H1 (cell line): Measurements from ENCODE around the gene CAV1. TPM values are rescaled to one million over a fixed set of nuclear protein-coding genes. Genes with fewer than 3 reads are reported as not detected.

Experiments used
- CTCF ChIA-PET: fragments of 300-600 bp; sonication (Branson Sonifier 250); formaldehyde crosslinking; loops from one replicate; lab custom pipeline; 2021; ENCODE audit not compliant: partially characterized antibody; lab: Charles Lee
- POLR2A ChIA-PET: fragments of 300-600 bp; sonication (Branson Sonifier 250); formaldehyde crosslinking; loops from one replicate; lab custom pipeline; 2021; ENCODE audit warnings: inconsistent platforms; ENCODE audit not compliant: partially characterized antibody; lab: Charles Lee
- DNase-seq, 2 experiments: peaks; one replicate each; pipeline versions ENCODE4 v3.0.0 to v3.0.0-alpha.2; 2010 to 2022; ENCODE audit warnings: low spot score in 2 of 2, low read depth in 1 of 2, mixed read lengths in 1 of 2
- FAIRE-seq: peaks from 2 replicates; lab custom pipeline; 2011; peaks lifted over from hg19 to GRCh38; lab: Jason Lieb, UNC
- H2AFZ ChIP-seq: 2 replicates; pipeline ENCODE4 v1.8.1; 2012; ENCODE audit warnings: low read length, inconsistent platforms
- H2AK5ac ChIP-seq: 2 replicates; pipeline ENCODE4 v1.6.1; 2013; ENCODE audit warnings: low read depth, low read length
- H2BK120ac ChIP-seq: replicated peaks from 2 replicates; pipeline ENCODE3; 2013; ENCODE audit warnings: low read depth, low read length, inconsistent platforms
- H2BK12ac ChIP-seq: 2 replicates; pipeline ENCODE4 v1.6.1; 2013; ENCODE audit warnings: low read depth, low read length
- H2BK15ac ChIP-seq: 2 replicates; pipeline ENCODE4 v1.6.1; 2013; ENCODE audit warnings: low read length
- H2BK20ac ChIP-seq: 2 replicates; pipeline ENCODE4 v1.6.1; 2013; ENCODE audit warnings: low read length
- H2BK5ac ChIP-seq: 2 replicates; pipeline ENCODE4 v1.6.1; 2013; ENCODE audit warnings: low read depth, low read length
- H3K14ac ChIP-seq: 2 replicates; pipeline ENCODE4 v1.6.1; 2013; ENCODE audit warnings: inconsistent platforms; ENCODE audit not compliant: insufficient read length
- H3K18ac ChIP-seq: 2 replicates; pipeline ENCODE4 v1.6.1; 2013; ENCODE audit warnings: low read length; ENCODE audit errors: extremely low read depth
- H3K23ac ChIP-seq: 2 replicates; pipeline ENCODE4 v1.6.1; 2013; ENCODE audit warnings: inconsistent platforms; ENCODE audit not compliant: insufficient read length
- H3K23me2 ChIP-seq: 2 replicates; pipeline ENCODE4 v1.6.1; 2013; ENCODE audit warnings: low read depth, low read length
- H3K27ac ChIP-seq: 2 replicates; pipeline ENCODE4 v1.6.1; 2011; ENCODE audit warnings: low read depth, low read length, inconsistent platforms
- H3K27me3 ChIP-seq, 4 experiments: replicated peaks in 1 of 4; 1 replicate in 1 of 4; 2 replicates in 3 of 4; pipeline versions ENCODE4 v1.6.1 to v1.8.1; 2011 to 2013; ENCODE audit warnings: low read length in 3 of 4, mild to moderate bottlenecking in 3 of 4, inconsistent platforms in 2 of 4, mixed read lengths in 2 of 4, moderate library complexity in 1 of 4; ENCODE audit not compliant: control insufficient read depth in 3 of 4, insufficient read depth in 3 of 4; ENCODE audit errors: extremely low read depth in 1 of 4
- H3K36me3 ChIP-seq, 4 experiments: 2 replicates each; pipeline versions ENCODE4 v1.6.1 to v1.8.1; 2011 to 2013; ENCODE audit warnings: mild to moderate bottlenecking in 4 of 4, low read length in 3 of 4, moderate library complexity in 2 of 4, control low read depth in 1 of 4, inconsistent platforms in 1 of 4; ENCODE audit not compliant: insufficient read depth in 4 of 4, control insufficient read depth in 2 of 4
- H3K4ac ChIP-seq: replicated peaks from 2 replicates; pipeline ENCODE3; 2013; ENCODE audit warnings: low read length, low read depth, mixed read lengths, inconsistent platforms; ENCODE audit not compliant: insufficient read length
- H3K4me1 ChIP-seq, 4 experiments: replicated peaks in 1 of 4; 1 replicate in 1 of 4; 2 replicates in 3 of 4; pipeline versions ENCODE4 v1.6.1 to v1.8.1; 2011 to 2013; ENCODE audit warnings: low read length in 3 of 4, inconsistent platforms in 2 of 4, mixed read lengths in 1 of 4; ENCODE audit not compliant: insufficient read depth in 4 of 4, control insufficient read depth in 3 of 4
- H3K4me2 ChIP-seq, 2 experiments: 2 replicates each; pipeline versions ENCODE4 v1.6.1 to v1.8.1; 2011 to 2013; ENCODE audit warnings: low read depth in 2 of 2, low read length in 2 of 2, control low read depth in 1 of 2, inconsistent platforms in 1 of 2, mild to moderate bottlenecking in 1 of 2; ENCODE audit not compliant: insufficient read depth in 1 of 2
- H3K4me3 ChIP-seq, 4 experiments: fragments of 200-600, 300-600 bp in 1 of 4; sonication (generic), shearing (Covaris generic), sonication (Bioruptor Twin) in 1 of 4; 2 replicates each; pipeline versions ENCODE4 v1.5.1 to v1.8.1; 2011 to 2016; ENCODE audit warnings: low read length in 4 of 4, low read depth in 3 of 4, control low read depth in 2 of 4, inconsistent platforms in 2 of 4, mild to moderate bottlenecking in 2 of 4, mixed read lengths in 1 of 4, moderate library complexity in 1 of 4; ENCODE audit not compliant: insufficient read depth in 2 of 4; ENCODE audit errors: extremely low read depth in 1 of 4
- H3K56ac ChIP-seq: replicated peaks from 2 replicates; pipeline ENCODE3; 2013; ENCODE audit warnings: low read depth, mild to moderate bottlenecking, mixed read lengths, low read length, inconsistent platforms; ENCODE audit not compliant: insufficient read length
- H3K79me1 ChIP-seq: 2 replicates; pipeline ENCODE4 v1.6.1; 2013; ENCODE audit warnings: low read depth, low read length, control low read depth
- H3K79me2 ChIP-seq, 2 experiments: 2 replicates each; pipeline versions ENCODE4 v1.6.1 to v1.8.1; 2012 to 2013; ENCODE audit warnings: low read length in 2 of 2, mild to moderate bottlenecking in 2 of 2, inconsistent platforms in 1 of 2; ENCODE audit not compliant: insufficient read depth in 2 of 2, control insufficient read depth in 1 of 2
- H3K9ac ChIP-seq, 4 experiments: replicated peaks in 1 of 4; 1 replicate in 1 of 4; 2 replicates in 3 of 4; pipeline versions ENCODE4 v1.6.1 to v1.8.1; 2011 to 2013; ENCODE audit warnings: low read depth in 3 of 4, low read length in 3 of 4, control low read depth in 2 of 4, mild to moderate bottlenecking in 2 of 4, moderate library complexity in 2 of 4, inconsistent platforms in 1 of 4; ENCODE audit errors: extremely low read depth in 1 of 4
- H3K9me3 ChIP-seq, 2 experiments: 2 replicates each; pipeline versions ENCODE4 v1.6.1 to v1.8.1; 2012 to 2013; ENCODE audit warnings: mild to moderate bottlenecking in 2 of 2, moderate library complexity in 2 of 2, control low read depth in 1 of 2, inconsistent platforms in 1 of 2, low read depth in 1 of 2, low read length in 1 of 2, mixed read lengths in 1 of 2; ENCODE audit not compliant: insufficient read depth in 2 of 2
- H4K20me1 ChIP-seq, 2 experiments: replicated peaks in 1 of 2; 2 replicates each; pipeline versions ENCODE3 to v1.8.1; 2011 to 2013; ENCODE audit warnings: inconsistent platforms in 2 of 2, low read length in 2 of 2, mild to moderate bottlenecking in 1 of 2; ENCODE audit not compliant: insufficient read depth in 2 of 2, control insufficient read depth in 1 of 2
- H4K5ac ChIP-seq: 2 replicates; pipeline ENCODE4 v1.6.1; 2013; ENCODE audit warnings: low read length, low read depth, mixed read lengths, inconsistent platforms; ENCODE audit not compliant: insufficient read length
- H4K8ac ChIP-seq: 2 replicates; pipeline ENCODE4 v1.8.0; 2013; ENCODE audit warnings: mild to moderate bottlenecking, moderate library complexity, low read length, inconsistent platforms; ENCODE audit not compliant: insufficient read depth; ENCODE audit errors: extremely low read depth
- H4K91ac ChIP-seq: replicated peaks from 2 replicates; pipeline ENCODE3; 2013; ENCODE audit warnings: low read length, mixed read lengths, inconsistent platforms; ENCODE audit not compliant: insufficient read length
- POLR2A ChIP-seq, 2 experiments: IDR thresholded peaks; 1 replicate in 1 of 2; 2 replicates in 1 of 2; pipeline ENCODE4 v1.6.1; 2011; ENCODE audit warnings: low read depth in 2 of 2, low read length in 2 of 2, mild to moderate bottlenecking in 2 of 2; ENCODE audit errors: control extremely low read depth in 1 of 2
- polyA plus RNA-seq, 7 experiments: library from polyadenylated mRNA; depleted of rRNA in 3 of 7; stranded (reverse) in 5 of 7; unstranded in 2 of 7; fragments of >200 nt in 5 of 7; fragments of 200-250 nt in 2 of 7; gene quantifications; 1 replicate in 5 of 7; 2 replicates in 1 of 7; 4 replicates in 1 of 7; pipeline versions ENCODE4 v1.2.1 to v1.2.3, GENCODE V29; 2011 to 2013; ENCODE audit warnings: missing spikeins in 2 of 7, mixed read lengths in 2 of 7
- total RNA-seq: library from RNA; stranded (reverse); fragmentation: NEBNext Ultra II Directional; extraction: Animal tissue kit (Norgen Biotek cat#: 25700); gene quantifications from 2 replicates; pipeline ENCODE4 v1.2.1, GENCODE V29; 2021

CAV1 gene
- total and polyA plus RNA-seq, 2 of the 8 experiments (the other 6 are each of a cell fraction or from before 2014, with no cell fraction given) = 16.3 to 21.8 TPM

DNA sequence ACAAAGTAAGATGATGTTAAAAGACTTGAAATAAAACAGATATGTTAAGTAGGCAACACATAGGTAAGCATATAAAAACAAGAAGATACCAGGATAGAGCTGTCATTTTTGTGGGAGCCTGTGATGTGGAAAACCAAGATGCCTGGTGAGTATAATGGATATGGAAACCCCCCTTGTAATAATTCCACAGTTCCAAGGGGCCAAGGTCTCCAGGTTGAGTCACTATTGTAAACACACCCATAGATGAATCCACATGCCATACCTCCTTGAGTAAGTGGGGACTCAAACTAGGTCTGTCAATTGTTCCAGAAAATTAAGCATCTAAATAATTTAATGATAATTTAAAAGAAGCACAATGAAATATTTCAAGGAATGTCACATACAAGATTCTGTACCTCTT is 15.9 kb downstream of the CAV1 start:
- H4K20me1 ChIP-seq = no peaks in the 10 kb centered on the region
- no peak overlapping the region for H2AFZ ChIP-seq
- H3K27me3 ChIP-seq = no peaks in the 10 kb centered on the region
- H4K91ac ChIP-seq = no peak overlapping the region
- H3K27ac ChIP-seq = no peak overlapping the region
- H3K23ac ChIP-seq = no peak overlapping the region
- H2AK5ac ChIP-seq = no peak overlapping the region
- no peaks in the 10 kb centered on the region for H3K23me2 ChIP-seq
- H3K9ac ChIP-seq = no peak overlapping the region
- no peak overlapping the region for H2BK5ac ChIP-seq
- TF ChIP-seq POLR2A (IDR thresholded peaks at IDR 0.05; ENCODE audit: control extremely low read depth in 1 of 2, low read depth in 2 of 2, low read length in 2 of 2) = no peak
- H3K4me2 ChIP-seq = no peak overlapping the region
- no peak overlapping the region for H2BK15ac ChIP-seq
- FAIRE-seq (no peak), DNase-seq (no peak)
- H3K18ac ChIP-seq = no peak overlapping the region
- no peak overlapping the region for H3K4ac ChIP-seq
- no peak overlapping the region for H3K14ac ChIP-seq
- H3K36me3 ChIP-seq = no peaks in the 10 kb centered on the region
- H3K4me3 ChIP-seq = no peak overlapping the region
- H3K4me1 ChIP-seq = no peaks in the 10 kb centered on the region
- no peak overlapping the region for H2BK12ac ChIP-seq
- H4K5ac ChIP-seq = no peak overlapping the region
- no peak overlapping the region for H4K8ac ChIP-seq
- no peak overlapping the region for H2BK120ac ChIP-seq
- no peaks in the 10 kb centered on the region for H3K79me1 ChIP-seq
- no peak overlapping the region for H3K56ac ChIP-seq
- no peaks in the 10 kb centered on the region for H3K79me2 ChIP-seq
- ChIA-PET POLR2A (no interaction called here), CTCF (interaction anchor here (0.9 to 1.7 kb wide), 3 partner anchors 14 to 283 kb away, joined by 3 to 4 read pairs (median 3); no protein-coding TSS in a partner anchor)
- no peak overlapping the region for H2BK20ac ChIP-seq
- no peaks in the 10 kb centered on the region for H3K9me3 ChIP-seq
